Neural progenitor cell (in vitro differentiated cells): Measurements from ENCODE around the gene PCNX3.

ENCODE experiments used
- EZH2 ChIP-seq: fragments of 200-600 bp; sonication (generic); IDR thresholded peaks from 2 replicates; pipeline ENCODE4 v1.6.1; 2017; ENCODE audit warnings: antibody characterized with exemption, mild to moderate bottlenecking, moderate library complexity
- TF ChIP-seq, protein P1 (sequence below): fragments of 200-600 bp; sonication (generic); IDR thresholded peaks from 2 replicates; pipeline ENCODE4 v1.5.1; 2017; ENCODE audit warnings: antibody characterized with exemption, mild to moderate bottlenecking

DNA sequence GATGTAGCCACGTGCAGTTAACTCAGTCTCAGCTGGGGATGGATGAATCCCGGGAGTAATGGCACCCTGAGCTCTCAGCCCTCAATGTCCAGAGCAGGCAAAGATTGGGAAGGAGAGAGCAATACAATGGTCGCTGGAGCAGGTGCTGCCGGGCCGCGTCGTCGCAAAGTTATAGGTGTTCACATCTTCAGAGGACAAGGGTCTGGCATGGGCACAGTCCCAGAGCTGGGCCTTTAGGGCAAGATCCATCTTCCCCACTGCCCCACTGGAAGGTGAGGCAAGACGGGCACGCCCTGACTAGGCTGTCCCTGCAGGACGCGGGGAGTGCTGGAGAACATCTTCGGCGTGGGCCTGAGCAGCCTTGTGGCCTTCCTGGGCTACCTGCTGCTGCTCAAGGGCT, 7.6 kb downstream of the PCNX3 start:
- TF ChIP-seq, protein P1, sequence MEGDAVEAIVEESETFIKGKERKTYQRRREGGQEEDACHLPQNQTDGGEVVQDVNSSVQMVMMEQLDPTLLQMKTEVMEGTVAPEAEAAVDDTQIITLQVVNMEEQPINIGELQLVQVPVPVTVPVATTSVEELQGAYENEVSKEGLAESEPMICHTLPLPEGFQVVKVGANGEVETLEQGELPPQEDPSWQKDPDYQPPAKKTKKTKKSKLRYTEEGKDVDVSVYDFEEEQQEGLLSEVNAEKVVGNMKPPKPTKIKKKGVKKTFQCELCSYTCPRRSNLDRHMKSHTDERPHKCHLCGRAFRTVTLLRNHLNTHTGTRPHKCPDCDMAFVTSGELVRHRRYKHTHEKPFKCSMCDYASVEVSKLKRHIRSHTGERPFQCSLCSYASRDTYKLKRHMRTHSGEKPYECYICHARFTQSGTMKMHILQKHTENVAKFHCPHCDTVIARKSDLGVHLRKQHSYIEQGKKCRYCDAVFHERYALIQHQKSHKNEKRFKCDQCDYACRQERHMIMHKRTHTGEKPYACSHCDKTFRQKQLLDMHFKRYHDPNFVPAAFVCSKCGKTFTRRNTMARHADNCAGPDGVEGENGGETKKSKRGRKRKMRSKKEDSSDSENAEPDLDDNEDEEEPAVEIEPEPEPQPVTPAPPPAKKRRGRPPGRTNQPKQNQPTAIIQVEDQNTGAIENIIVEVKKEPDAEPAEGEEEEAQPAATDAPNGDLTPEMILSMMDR = no peak
- TF ChIP-seq EZH2 = no peak
